Rectal smooth muscle tissue (tissue), 1 donor: ENCODE results near the gene LITAFD.
"Not testable (repeated sequence)": the region's sequence is repeated elsewhere in the genome, so short reads cannot be mapped to it uniquely, and the experiment has no call there.

Experiments
- H3K27ac ChIP-seq: one replicate; pipeline ENCODE4 v1.7.0; 2013; ENCODE audit warnings: low read depth, low read length, inconsistent platforms
- H3K27me3 ChIP-seq: one replicate; pipeline ENCODE4 v1.7.0; 2013; ENCODE audit warnings: low read length; ENCODE audit not compliant: control insufficient read depth, insufficient read depth
- H3K36me3 ChIP-seq: one replicate; pipeline ENCODE4 v1.7.0; 2013; ENCODE audit warnings: low read length; ENCODE audit not compliant: control insufficient read depth, insufficient read depth
- H3K4me1 ChIP-seq: one replicate; pipeline ENCODE4 v1.7.0; 2013; ENCODE audit warnings: low read length; ENCODE audit not compliant: control insufficient read depth, insufficient read depth
- H3K4me3 ChIP-seq: one replicate; pipeline ENCODE4 v1.7.0; 2013; ENCODE audit warnings: low read length
- H3K9ac ChIP-seq: one replicate; pipeline ENCODE4 v1.7.0; 2013; ENCODE audit warnings: low read length

Gene LITAFD

DNA sequence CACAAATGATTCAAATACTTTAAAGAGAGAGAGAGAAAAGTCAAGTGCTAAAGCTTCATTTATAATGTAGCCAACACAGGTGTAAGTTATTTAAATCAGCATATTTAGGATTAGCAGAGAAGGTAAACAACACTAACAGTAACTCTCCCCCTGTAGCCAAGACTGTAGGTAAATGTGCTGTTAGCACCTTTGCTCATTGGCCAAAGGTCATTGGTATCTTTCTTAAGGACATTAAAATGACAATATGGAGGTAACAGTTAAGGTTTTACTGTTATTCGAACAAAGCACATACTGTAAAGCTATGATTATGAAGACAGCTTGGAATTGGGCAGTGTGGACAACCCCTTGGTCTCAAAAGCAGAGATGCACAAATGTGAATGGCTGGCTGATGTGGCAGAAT, 28.7 kb downstream of the LITAFD start:
- Histone ChIP-seq H3K9ac (no peak overlapping the region), H3K4me1 (no peaks in the 10 kb centered on the region), H3K27ac (no peak overlapping the region), H3K4me3 (no peak overlapping the region), H3K27me3 (no peaks in the 10 kb centered on the region), H3K36me3 (peaks cover 37% of the 10 kb centered on the region)

DNA sequence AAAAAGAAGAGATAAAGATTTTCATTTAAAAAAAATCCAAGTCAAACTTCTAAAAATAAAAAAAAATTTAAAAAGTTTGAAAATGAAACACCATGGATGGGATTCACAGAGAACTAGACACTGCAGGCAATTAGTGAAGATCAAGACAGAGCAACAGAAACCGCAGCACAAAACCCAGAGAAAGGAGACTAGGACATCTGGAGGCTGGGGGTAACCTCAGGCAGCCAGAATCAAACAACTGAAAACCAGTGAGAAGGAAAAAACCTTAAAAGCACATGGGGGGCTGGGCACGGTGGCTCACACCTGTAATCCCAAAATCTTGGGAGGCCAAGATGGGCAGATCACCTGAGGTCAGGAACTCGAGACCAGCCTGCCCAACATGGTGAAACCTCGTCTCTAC, 30.6 kb downstream of the LITAFD start:
- H3K9ac ChIP-seq, result no peak overlapping the region
- peaks cover 37% of the 10 kb centered on the region for H3K36me3 ChIP-seq
- no peaks in the 10 kb centered on the region for H3K4me1 ChIP-seq
- no peak overlapping the region for H3K4me3 ChIP-seq
- H3K27me3 ChIP-seq, result no peaks in the 10 kb centered on the region
- no peak overlapping the region for H3K27ac ChIP-seq

DNA sequence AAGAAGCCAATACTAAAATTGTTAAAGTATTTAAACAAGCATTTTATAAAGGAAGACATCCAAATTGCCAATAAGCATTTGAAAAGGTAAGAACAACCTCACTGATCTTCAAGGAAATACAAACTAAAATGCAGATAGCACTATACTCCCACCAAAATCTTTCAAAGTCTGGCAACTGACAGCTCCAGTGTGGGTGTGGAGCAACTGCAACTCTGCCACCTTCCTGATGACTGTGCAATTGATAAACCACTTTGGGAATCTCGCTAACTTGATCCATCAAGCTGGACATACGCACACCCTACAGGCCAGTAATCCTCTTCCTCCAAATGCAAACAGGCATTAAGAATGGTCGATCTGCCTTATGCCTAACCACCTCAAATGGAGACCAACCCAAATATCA, 31.9 kb downstream of the LITAFD start:
- no peak overlapping the region for H3K27ac ChIP-seq
- H3K4me1 ChIP-seq, result no peaks in the 10 kb centered on the region
- no peak overlapping the region for H3K4me3 ChIP-seq
- H3K27me3 ChIP-seq, result no peaks in the 10 kb centered on the region
- H3K36me3 ChIP-seq, result peaks cover 37% of the 10 kb centered on the region
- no peak overlapping the region for H3K9ac ChIP-seq

DNA sequence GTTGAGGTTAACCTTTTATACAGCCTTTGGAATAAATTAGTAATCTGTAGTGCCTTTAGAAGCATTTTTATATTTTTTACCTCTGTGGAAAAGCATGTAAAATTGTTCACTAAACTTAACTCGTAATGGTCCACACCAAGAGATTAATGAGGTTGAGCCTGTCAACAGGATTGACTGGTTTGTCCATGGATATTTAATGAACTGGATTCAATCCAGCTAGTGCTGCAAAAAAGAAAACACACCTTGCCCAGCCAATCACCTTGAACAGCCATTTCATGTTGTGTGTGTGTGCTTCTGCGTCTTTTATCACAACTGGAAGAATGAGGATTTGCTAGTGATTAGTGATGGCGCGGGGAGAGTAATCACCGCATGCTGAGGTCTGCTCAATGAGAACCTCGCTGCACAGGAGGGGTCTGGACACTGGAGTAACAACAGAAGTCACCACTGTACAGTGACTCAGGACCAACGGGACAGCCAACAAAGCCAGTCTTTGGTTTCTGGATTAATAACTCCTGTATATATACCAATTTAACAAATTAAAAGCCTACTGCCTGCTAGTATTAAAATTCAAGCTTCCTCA, 33.7 kb downstream of the LITAFD start:
- Histone ChIP-seq H3K4me3 (no peak overlapping the region), H3K36me3 (peaks cover 42% of the 10 kb centered on the region), H3K27ac (no peak overlapping the region), H3K9ac (no peak overlapping the region), H3K27me3 (no peaks in the 10 kb centered on the region), H3K4me1 (no peaks in the 10 kb centered on the region)

DNA sequence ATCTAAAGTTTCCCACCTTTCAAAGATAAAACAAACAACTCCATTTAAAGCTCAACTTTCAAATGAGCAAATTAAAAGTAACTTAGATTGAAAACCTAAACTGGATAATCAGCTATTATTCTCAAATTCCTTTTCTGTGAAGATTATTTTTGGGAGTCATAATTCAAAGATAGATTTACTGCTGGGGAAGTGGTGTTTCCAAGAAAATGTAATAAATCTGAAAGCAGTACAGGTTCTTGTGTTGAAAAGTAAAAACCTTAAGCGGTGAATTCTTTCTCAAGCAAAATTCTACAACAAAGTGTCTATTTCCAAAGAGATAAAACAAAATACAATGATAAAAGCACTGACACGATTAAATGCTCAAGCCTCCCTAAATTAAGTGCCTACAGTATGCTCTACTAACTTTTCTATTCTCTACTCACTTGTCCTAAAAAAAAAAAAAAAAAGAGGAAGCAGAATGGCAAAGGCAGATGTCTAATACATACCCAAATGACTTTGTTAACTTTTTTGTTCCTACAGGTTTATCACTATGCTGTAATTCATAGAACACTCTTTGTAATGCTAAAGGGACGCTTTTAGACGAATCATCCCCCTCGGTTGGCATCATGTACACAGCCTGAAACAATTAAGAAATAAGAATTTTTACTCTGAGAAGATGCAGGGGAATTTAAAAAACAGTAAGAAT, 34.5 kb downstream of the LITAFD start:
- Histone ChIP-seq H3K36me3 (peaks cover 42% of the 10 kb centered on the region), H3K4me3 (no peak overlapping the region), H3K4me1 (no peaks in the 10 kb centered on the region), H3K27me3 (no peaks in the 10 kb centered on the region), H3K9ac (no peak overlapping the region), H3K27ac (no peak overlapping the region)

DNA sequence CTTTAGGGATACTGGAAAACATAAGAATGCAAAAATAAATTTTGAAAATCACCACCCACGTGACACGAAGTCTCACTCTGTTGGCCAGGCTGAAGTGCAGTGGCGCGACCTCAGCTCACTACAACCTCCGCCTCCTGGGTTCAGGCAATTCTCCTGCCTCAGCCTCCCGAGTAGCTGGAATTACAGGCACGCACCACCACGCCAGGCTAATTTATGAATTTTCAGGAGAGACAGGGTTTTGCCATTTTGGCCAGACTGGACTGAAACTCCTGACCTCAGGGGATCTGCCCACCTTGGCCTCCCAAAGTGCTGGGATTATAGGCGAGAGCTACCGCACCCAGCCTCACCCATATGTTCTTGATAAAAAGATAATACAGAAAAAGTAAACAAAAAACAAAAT, 35.2 kb downstream of the LITAFD start:
- H3K4me1 ChIP-seq, H3K27ac ChIP-seq, H3K4me3 ChIP-seq, H3K9ac ChIP-seq, H3K27me3 ChIP-seq: not testable (repeated sequence)
- H3K36me3 ChIP-seq, result peaks cover 41% of the 10 kb centered on the region

DNA sequence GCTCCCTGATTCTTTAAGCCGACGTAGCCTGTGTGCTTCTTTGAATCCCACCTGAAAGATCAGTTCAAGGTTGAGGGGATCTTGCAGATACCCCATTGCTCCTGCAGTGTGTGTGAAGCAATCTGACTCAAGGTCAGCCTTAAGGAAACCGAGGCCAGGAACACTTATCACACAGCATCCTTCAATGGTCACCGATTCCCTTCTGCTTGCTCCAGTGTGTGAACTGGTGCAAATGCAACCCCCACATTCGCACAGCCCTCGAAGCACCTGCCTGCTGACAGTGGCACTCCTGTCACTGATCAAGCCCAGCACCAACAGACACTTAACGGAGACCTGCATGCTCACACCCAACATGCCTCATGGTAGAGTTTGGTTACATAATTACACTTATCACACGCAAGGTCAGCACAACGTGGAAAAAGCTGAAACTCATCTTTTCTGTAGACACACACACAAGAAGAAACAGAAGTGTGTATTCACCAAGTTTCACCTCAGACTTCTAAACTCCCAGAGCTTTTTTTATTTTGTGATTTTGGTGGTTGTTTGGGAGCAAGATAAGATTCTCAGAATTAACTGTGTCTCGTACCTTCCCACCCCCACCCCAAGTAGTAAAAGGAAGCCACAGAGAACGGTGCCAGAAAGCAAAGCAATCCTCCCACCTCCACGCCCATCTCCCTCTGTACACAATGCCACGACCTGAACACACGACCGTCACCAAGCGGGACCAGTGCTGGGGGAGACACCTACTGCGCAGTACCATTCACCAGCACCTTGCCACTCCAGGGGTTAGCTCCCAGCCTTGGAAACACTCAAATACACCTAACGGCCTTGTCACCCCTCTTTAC, 37.2 kb downstream of the LITAFD start:
- H3K27ac ChIP-seq, result no peak overlapping the region
- no peaks in the 10 kb centered on the region for H3K27me3 ChIP-seq
- no peaks in the 10 kb centered on the region for H3K4me1 ChIP-seq
- H3K9ac ChIP-seq, result no peak overlapping the region
- peaks cover 45% of the 10 kb centered on the region for H3K36me3 ChIP-seq
- no peak overlapping the region for H3K4me3 ChIP-seq

DNA sequence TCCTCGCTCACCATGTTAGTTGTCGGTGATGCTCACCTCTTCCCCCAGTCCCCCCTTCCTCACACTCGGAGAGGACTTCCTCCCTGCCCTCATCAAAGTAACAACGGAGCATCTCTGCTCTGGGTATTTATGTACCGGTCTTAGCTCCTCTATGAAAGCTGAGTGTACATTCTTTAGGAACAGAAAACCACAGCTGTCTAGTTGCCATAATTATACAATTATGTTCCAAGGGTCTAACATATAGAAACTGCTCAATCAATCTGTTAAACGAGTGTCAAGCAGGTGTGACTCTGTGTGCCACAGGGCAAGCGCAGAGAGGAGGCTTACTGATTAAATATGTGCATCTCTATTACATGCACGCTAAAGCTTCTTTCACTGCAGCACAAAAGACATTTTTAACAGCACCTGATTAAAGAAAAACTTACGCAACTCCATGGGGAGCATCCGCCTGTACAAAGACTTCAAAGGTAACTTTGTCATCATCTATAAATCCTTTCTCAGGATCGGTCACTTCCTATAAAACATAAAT, 37.8 kb downstream of the LITAFD start:
- peaks cover 39% of the 10 kb centered on the region for H3K36me3 ChIP-seq
- no peak overlapping the region for H3K9ac ChIP-seq
- H3K4me1 ChIP-seq, result no peaks in the 10 kb centered on the region
- H3K27me3 ChIP-seq, result no peaks in the 10 kb centered on the region
- H3K4me3 ChIP-seq, result no peak overlapping the region
- H3K27ac ChIP-seq, result no peak overlapping the region

DNA sequence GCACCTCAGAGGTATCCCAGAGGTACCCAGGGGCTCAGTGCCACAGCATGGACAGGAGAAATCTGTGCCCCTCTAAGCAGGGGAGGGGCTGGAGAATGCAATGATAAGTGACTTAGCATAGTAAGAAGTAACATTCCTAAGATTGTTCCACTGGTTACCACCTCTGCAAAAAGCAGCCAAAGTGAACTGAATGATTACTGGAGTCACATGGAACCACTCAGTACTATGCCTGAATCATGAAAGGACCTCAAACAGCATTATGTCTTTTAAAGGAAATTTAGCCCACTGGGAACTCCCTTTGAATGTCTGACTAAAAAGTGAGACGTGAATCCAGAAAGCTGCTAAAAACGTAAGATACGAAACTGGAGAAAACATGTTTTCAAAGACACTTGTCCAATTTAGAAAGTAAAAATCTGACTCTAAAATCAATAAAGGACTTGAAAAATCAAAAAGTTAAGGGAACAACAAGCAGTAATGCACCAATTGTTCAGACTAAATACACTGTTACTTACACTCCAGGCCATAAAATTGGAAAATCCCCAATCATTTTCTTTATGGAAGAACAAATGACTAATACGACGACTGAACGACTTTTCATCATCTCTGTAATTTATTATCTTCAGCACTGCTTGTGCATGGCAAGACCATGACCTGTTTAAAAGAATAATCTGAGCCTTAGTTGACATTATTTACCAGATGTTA, 38.6 kb downstream of the LITAFD start:
- Histone ChIP-seq H3K36me3 (peaks cover 39% of the 10 kb centered on the region), H3K9ac (no peak overlapping the region), H3K27ac (no peak overlapping the region)

DNA sequence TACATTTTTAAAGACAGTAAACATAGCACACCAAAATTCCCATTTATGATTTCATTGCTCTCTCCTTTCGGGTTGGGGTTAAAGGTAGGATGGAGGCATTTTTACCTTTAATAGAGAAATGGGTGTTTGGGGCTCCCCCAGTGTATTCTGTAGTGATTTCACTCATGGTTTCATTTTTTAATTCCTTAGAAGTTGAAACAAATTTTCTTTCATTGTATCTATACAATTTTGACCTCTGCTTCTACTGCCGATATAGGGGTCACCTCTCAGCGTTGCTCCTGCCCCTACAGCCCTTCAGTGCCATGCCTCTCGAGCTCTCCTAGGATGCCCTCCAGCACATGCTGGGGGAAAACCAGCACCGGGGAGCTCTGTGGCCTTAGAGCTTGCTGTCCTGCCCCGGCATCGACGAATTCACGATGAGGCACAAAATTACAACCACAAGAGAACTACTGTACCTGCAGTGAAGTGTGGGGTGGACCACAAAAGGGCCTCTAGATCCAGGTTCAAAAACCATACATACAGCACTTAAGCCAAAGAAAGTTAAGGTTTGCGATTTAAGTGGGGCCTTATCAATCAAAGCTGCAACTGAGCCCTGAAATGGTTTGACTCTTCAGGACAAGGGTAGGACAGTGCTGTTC, 39.3 kb downstream of the LITAFD start:
- no peak overlapping the region for H3K27ac ChIP-seq
- H3K4me1 ChIP-seq, result no peaks in the 10 kb centered on the region
- H3K9ac ChIP-seq, result no peak overlapping the region
- peaks cover 35% of the 10 kb centered on the region for H3K36me3 ChIP-seq
- no peak overlapping the region for H3K4me3 ChIP-seq
- H3K27me3 ChIP-seq, result no peaks in the 10 kb centered on the region

More for the DNA sequence above, 38.6 kb downstream of the LITAFD start:
- Histone ChIP-seq H3K27me3 (no peaks in the 10 kb centered on the region), H3K4me1 (no peaks in the 10 kb centered on the region), H3K4me3 (no peak overlapping the region)

DNA sequence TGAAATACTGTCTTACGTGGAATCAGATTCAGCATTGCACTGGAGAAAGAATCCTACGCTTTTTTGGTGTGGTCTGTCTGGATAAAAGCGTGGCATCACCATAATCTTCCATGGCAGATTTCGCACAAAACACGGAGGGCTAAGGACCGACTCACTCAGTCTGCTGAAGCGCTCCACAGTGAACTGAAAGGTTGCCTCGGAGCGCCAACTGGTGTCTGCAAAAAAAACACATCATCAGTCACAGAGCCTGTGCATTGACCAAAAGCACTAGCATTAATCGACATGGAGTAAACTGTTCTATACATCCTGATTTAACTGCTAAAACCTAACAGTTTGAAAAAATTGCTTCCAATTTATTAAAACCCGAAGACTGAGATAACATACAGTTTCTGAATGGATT, 41.0 kb downstream of the LITAFD start:
- Histone ChIP-seq H3K4me1 (no peaks in the 10 kb centered on the region), H3K36me3 (peaks cover 35% of the 10 kb centered on the region), H3K9ac (no peak overlapping the region), H3K27me3 (no peaks in the 10 kb centered on the region), H3K4me3 (no peak overlapping the region), H3K27ac (no peak overlapping the region)

DNA sequence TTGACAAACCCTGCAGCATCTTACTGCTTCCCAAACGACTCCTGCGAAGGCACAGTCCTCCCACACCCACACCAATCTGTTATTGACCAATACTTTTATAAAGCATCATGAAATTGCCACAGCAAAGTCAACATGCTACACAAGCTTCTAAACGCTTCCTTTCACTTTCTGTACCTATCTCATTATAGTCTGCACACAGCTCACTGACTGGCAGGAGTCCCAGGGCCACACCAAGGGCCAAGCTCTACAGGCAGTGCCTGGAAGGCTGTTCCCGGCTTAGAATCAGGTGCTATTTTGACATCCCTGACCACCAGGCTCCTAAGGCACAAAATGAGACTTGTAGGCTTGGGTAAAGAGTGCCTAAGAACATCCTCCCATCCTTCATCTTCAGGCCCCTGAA, 42.1 kb downstream of the LITAFD start:
- Histone ChIP-seq H3K4me3 (no peak overlapping the region), H3K36me3 (peaks cover 35% of the 10 kb centered on the region), H3K27me3 (no peaks in the 10 kb centered on the region), H3K4me1 (no peaks in the 10 kb centered on the region), H3K27ac (no peak overlapping the region), H3K9ac (no peak overlapping the region)
